Smooth muscle cell (in vitro differentiated cells): ENCODE measurements around the gene MCAT. TPM values are rescaled to one million over a fixed set of nuclear protein-coding genes. Genes with fewer than 3 reads are reported as not detected.

Source experiments
- DNase-seq: peaks from one replicate; lab custom pipeline; 2025; ENCODE audit not compliant: unreplicated experiment; lab: John Stamatoyannopoulos, UW
- H2AFZ ChIP-seq: fragments of 200-600 bp; sonication (generic); 2 replicates; pipeline ENCODE4 v1.6.0; 2016; ENCODE audit warnings: antibody characterized with exemption, low read depth, mild to moderate bottlenecking
- H3F3A ChIP-seq: fragments of 200-600 bp; sonication (generic); 2 replicates; pipeline ENCODE4 v1.6.0; 2017; ENCODE audit warnings: antibody characterized with exemption, low read depth
- H3K27ac ChIP-seq: fragments of 200-600 bp; sonication (generic); 2 replicates; pipeline ENCODE4 v1.5.1; 2016; ENCODE audit warnings: low read depth, mild to moderate bottlenecking
- H3K27me3 ChIP-seq: fragments of 200-600 bp; sonication (generic); 2 replicates; pipeline ENCODE4 v1.6.1; 2016; ENCODE audit warnings: low read depth, mild to moderate bottlenecking
- H3K36me3 ChIP-seq: fragments of 200-600 bp; sonication (generic); 2 replicates; pipeline ENCODE4 v1.5.1; 2016; ENCODE audit warnings: low read depth
- H3K4me1 ChIP-seq: fragments of 200-600 bp; sonication (generic); 2 replicates; pipeline ENCODE4 v1.5.1; 2016; ENCODE audit warnings: low read depth
- H3K4me2 ChIP-seq: fragments of 200-600 bp; sonication (generic); 2 replicates; pipeline ENCODE4 v1.6.0; 2016; ENCODE audit warnings: mild to moderate bottlenecking
- H3K4me3 ChIP-seq: fragments of 200-600 bp; sonication (generic); 2 replicates; pipeline ENCODE4 v1.5.1; 2016; ENCODE audit warnings: mild to moderate bottlenecking
- H3K79me2 ChIP-seq: fragments of 200-600 bp; sonication (generic); 2 replicates; pipeline ENCODE4 v1.6.0; 2016; ENCODE audit warnings: low read depth, mild to moderate bottlenecking
- H3K9ac ChIP-seq: fragments of 200-600 bp; sonication (generic); 2 replicates; pipeline ENCODE4 v1.6.0; 2016; ENCODE audit warnings: low read depth
- H3K9me3 ChIP-seq: fragments of 200-600 bp; sonication (generic); replicated peaks from 2 replicates; pipeline ENCODE4 v1.5.1; 2016; ENCODE audit warnings: low read depth
- H4K20me1 ChIP-seq: fragments of 200-600 bp; sonication (generic); 2 replicates; pipeline ENCODE4 v1.6.0; 2016; ENCODE audit warnings: low read depth
- WGBS: methylation state at CpG from one replicate; pipeline ENCODE4 v1.1.7; 2016; ENCODE audit warnings: low lambda C conversion rate; 5-methylcytosine and 5-hydroxymethylcytosine counted together
- polyA plus RNA-seq: library from polyadenylated mRNA; unstranded; fragments of >200 nt; fragmentation: Nextera tagmentation; extraction: Ambion mirVana; gene quantifications from 2 replicates; pipeline ENCODE4 v1.2.1, GENCODE V29; 2016
- total RNA-seq: library from RNA; depleted of rRNA; stranded (reverse); fragments of >200 nt; gene quantifications from 2 replicates; pipeline ENCODE4 v1.2.3, GENCODE V29; 2014
- TF ChIP-seq, protein P1 (sequence below): fragments of 200-600 bp; sonication (generic); IDR thresholded peaks from 2 replicates; pipeline ENCODE4 v1.5.1; 2017; ENCODE audit warnings: borderline replicate concordance, mild to moderate bottlenecking, antibody characterized with exemption; ENCODE audit not compliant: insufficient read depth, poor library complexity, severe bottlenecking

MCAT gene
- total and polyA plus RNA-seq, 2 experiments from 2014 or later, result 9.3 to 16.1 TPM

DNA sequence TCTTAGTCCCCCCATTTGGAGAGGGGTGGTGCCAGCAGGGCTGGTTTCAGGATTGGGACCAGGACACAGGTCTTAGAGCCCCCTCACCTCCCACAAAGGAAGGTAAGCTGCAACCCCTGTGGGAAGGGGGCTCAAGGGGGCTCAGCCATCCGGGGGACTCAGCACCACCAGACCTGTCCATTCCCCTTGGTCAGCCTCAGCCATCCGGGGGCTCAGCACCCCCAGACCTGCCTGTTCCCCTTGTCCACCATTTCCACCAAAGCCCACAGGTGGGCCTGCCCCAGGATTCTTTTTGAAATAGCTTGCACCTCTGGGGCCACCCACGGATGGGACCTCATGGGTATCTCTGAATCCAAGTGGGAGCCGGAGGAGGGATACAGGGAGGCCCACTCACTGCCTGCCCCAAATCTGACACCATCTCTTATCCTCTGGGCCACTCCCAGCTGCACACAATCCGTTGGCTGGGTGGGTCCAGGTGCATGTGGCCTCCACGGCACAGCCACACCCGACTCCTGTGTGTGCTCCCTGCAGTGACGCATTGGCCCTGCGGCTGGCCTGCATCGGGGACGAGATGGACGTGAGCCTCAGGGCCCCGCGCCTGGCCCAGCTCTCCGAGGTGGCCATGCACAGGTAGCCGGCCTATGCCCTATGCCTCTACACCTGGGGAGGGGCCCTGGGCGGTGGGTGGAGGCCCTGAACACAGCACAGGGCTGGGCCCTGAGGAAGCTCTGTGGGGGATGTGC is 15.9 kb downstream of the MCAT start:
- Histone ChIP-seq H3K9ac (no peak overlapping the region), H3K27ac (peak overlapping the region; percentile 71), H3K27me3 (no peaks in the 10 kb centered on the region), H3K36me3 (no peaks in the 10 kb centered on the region), H3K9me3 (no peaks in the 10 kb centered on the region), H2AFZ (no peak overlapping the region), H3K4me3 (no peak overlapping the region), H3F3A (no peaks in the 10 kb centered on the region), H4K20me1 (no peaks in the 10 kb centered on the region), H3K79me2 (no peaks in the 10 kb centered on the region), H3K4me2 (peak overlapping the region; percentile 62), H3K4me1 (no peaks in the 10 kb centered on the region)
- TF ChIP-seq, protein P1, sequence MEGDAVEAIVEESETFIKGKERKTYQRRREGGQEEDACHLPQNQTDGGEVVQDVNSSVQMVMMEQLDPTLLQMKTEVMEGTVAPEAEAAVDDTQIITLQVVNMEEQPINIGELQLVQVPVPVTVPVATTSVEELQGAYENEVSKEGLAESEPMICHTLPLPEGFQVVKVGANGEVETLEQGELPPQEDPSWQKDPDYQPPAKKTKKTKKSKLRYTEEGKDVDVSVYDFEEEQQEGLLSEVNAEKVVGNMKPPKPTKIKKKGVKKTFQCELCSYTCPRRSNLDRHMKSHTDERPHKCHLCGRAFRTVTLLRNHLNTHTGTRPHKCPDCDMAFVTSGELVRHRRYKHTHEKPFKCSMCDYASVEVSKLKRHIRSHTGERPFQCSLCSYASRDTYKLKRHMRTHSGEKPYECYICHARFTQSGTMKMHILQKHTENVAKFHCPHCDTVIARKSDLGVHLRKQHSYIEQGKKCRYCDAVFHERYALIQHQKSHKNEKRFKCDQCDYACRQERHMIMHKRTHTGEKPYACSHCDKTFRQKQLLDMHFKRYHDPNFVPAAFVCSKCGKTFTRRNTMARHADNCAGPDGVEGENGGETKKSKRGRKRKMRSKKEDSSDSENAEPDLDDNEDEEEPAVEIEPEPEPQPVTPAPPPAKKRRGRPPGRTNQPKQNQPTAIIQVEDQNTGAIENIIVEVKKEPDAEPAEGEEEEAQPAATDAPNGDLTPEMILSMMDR, result no peak
- WGBS, result 71% methylated on average over 17 of the region's 17 CpGs
- DNase-seq, result no peak

DNA sequence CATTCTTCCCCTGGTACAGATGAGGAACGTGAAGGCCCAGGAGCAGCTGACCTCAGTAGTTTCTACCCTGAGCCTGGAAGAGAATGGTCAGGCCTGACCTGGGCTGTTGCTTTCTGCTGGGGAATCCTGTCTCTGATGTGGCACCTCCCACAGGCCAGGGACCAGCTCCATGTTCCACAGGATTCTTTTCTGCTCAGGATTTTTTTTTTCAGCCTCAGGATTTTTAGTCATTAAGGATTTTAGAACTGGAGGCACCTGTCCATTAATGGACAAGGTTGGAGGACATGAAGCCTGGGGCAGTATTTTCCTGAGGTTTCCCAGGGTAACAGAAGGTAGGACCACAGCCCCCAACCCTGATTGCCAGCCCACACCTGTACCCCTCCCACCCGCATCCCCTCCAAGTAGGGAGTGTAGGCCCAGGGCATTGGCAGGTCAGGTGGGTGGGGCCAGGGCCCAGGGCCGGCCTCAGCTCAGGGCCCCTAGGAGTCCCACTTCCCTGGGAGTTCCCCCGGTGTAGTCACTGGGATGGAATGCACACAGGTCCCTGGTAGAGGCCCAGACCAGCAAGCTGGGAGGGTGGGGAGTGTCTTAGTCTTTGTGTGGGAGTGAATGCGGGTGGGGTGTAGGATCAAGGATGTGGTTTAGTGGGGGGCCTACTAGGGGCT is 16.6 kb downstream of the MCAT start:
- peak overlapping the region; percentile 71 for H3K27ac ChIP-seq
- 42% methylated on average over 5 of the region's 5 CpGs for WGBS
- H3K36me3 ChIP-seq, result no peaks in the 10 kb centered on the region
- H3F3A ChIP-seq, result no peaks in the 10 kb centered on the region
- peak overlapping the region; percentile 35 for H3K9ac ChIP-seq
- DNase-seq, result no peak
- H3K79me2 ChIP-seq, result no peaks in the 10 kb centered on the region
- H3K4me3 ChIP-seq, result no peak overlapping the region
- H2AFZ ChIP-seq, result no peak overlapping the region
- H3K4me2 ChIP-seq, result peak overlapping the region; percentile 62
- H3K4me1 ChIP-seq, result no peaks in the 10 kb centered on the region
- H3K27me3 ChIP-seq, result no peaks in the 10 kb centered on the region
- TF ChIP-seq, protein P1, result no peak
- H3K9me3 ChIP-seq, result no peaks in the 10 kb centered on the region
- no peaks in the 10 kb centered on the region for H4K20me1 ChIP-seq

DNA sequence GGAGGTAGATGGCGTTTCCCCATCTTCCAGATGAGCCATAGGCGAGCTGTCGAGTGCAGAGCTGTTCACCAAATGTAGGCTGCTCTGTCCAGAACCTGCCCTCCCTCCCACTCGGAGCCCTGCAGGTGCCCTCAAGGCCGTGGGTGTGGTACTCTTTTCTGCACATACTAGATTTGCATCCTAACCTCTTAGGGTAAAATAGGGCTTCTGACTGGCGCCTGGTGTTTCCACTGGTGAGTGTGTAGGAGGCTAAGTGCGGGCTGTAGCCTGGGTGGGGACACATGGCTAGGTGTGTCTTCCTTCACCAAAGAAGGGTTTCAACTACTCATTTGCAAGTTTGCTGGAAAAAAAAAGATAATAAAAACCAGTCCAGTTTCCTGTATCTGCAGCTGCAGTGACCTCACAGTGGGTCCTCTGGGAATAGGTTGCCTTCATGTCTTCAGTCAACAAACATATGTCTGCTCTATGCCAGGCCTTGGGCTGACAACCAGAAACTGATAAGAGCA is 24.2 kb downstream of the MCAT start:
- TF ChIP-seq, protein P1, result no peak
- Histone ChIP-seq H3K4me3 (no peak overlapping the region), H4K20me1 (no peaks in the 10 kb centered on the region), H3F3A (no peaks in the 10 kb centered on the region), H2AFZ (no peak overlapping the region), H3K27me3 (peaks cover 6% of the 10 kb centered on the region), H3K4me1 (no peaks in the 10 kb centered on the region), H3K79me2 (no peaks in the 10 kb centered on the region), H3K9ac (no peak overlapping the region), H3K36me3 (no peaks in the 10 kb centered on the region), H3K9me3 (no peaks in the 10 kb centered on the region), H3K27ac (no peak overlapping the region), H3K4me2 (no peak overlapping the region)
- WGBS, result 84% methylated on average over 7 of the region's 7 CpGs
- no peak for DNase-seq
